HepG2 (cell line): ENCODE measurements around the gene COQ5. TPM values are rescaled to one million over a fixed set of nuclear protein-coding genes. Genes with fewer than 3 reads are reported as not detected.

Source experiments
- SNAPC4 ChIP-seq: sonication (generic); formaldehyde crosslinking; IDR thresholded peaks from 2 replicates; pipeline ENCODE4 v1.4.0; 2020; ENCODE audit warnings: mild to moderate bottlenecking, missing genetic modification reagents
- ZNF143 ChIP-seq: sonication (generic); formaldehyde crosslinking; IDR thresholded peaks from 2 replicates; pipeline ENCODE4 v1.4.0; 2020; ENCODE audit warnings: missing genetic modification reagents
- ZNF18 ChIP-seq: sonication (generic); formaldehyde crosslinking; IDR thresholded peaks from 2 replicates; pipeline ENCODE4 v1.8.0; 2022; ENCODE audit warnings: mild to moderate bottlenecking, missing genetic modification reagents; ENCODE audit not compliant: insufficient replicate concordance
- ZNF256 ChIP-seq: sonication (generic); formaldehyde crosslinking; conservative IDR thresholded peaks from 2 replicates; pipeline ENCODE4 v1.4.0; 2020; ENCODE audit warnings: missing genetic modification reagents
- ZNF264 ChIP-seq: sonication (generic); formaldehyde crosslinking; IDR thresholded peaks from 2 replicates; pipeline ENCODE4 v1.4.0; 2020; ENCODE audit warnings: missing genetic modification reagents
- ZNF556 ChIP-seq: sonication (generic); formaldehyde crosslinking; IDR thresholded peaks from 2 replicates; pipeline ENCODE4 v1.4.0; 2020; ENCODE audit warnings: mild to moderate bottlenecking, missing genetic modification reagents, borderline replicate concordance
- ZNF616 ChIP-seq: sonication (generic); formaldehyde crosslinking; IDR thresholded peaks from 2 replicates; pipeline ENCODE4 v1.5.0; 2020; ENCODE audit warnings: low read depth, mild to moderate bottlenecking, missing genetic modification reagents
- ZNF816 ChIP-seq: sonication (generic); formaldehyde crosslinking; IDR thresholded peaks from 2 replicates; pipeline ENCODE4 v1.8.0; 2022; ENCODE audit warnings: missing genetic modification reagents, mild to moderate bottlenecking, borderline replicate concordance
- polyA plus RNA-seq, 8 experiments: library from polyadenylated mRNA; depleted of rRNA in 3 of 8; stranded (reverse) in 7 of 8; unstranded in 1 of 8; fragments of >200 nt; fragmentation: Illumina TruSeq in 4 of 8; extraction: Trizol in 4 of 8; gene quantifications; 2 replicates each; pipeline versions ENCODE4 v1.2.1 to v1.2.3, GENCODE V29; 2011 to 2016; ENCODE audit warnings: low read depth in 4 of 8, missing spikeins in 1 of 8, mixed read lengths in 1 of 8; ENCODE audit not compliant: insufficient read depth in 1 of 8
- total RNA-seq, 5 experiments: library from RNA; depleted of rRNA; stranded (reverse); fragments of >200 nt; fragmentation: Illumina TruSeq; extraction: Trizol; gene quantifications; 2 replicates each; pipeline ENCODE4 v1.2.3, GENCODE V29; 2016; ENCODE audit warnings: low read depth in 1 of 5
- TF ChIP-seq, protein P1 (sequence below): sonication (generic); formaldehyde crosslinking; IDR thresholded peaks from 2 replicates; pipeline ENCODE4 v1.4.0; 2020; ENCODE audit warnings: missing genetic modification reagents
- TF ChIP-seq, protein P2 (sequence below): sonication (generic); formaldehyde crosslinking; IDR thresholded peaks from 2 replicates; pipeline ENCODE4 v1.4.0; 2020; ENCODE audit warnings: low read depth, missing genetic modification reagents

The COQ5 gene
- total and polyA plus RNA-seq, 2 of the 13 experiments (the other 11 are each of a cell fraction or from before 2014, with no cell fraction given): 36.4 to 41.5 TPM

GRCh38 chr12:120534203-120534702 is 5.3 kb upstream of the COQ5 start, which contains the start of gene RNF10 (continued):
- TF ChIP-seq, protein P1, sequence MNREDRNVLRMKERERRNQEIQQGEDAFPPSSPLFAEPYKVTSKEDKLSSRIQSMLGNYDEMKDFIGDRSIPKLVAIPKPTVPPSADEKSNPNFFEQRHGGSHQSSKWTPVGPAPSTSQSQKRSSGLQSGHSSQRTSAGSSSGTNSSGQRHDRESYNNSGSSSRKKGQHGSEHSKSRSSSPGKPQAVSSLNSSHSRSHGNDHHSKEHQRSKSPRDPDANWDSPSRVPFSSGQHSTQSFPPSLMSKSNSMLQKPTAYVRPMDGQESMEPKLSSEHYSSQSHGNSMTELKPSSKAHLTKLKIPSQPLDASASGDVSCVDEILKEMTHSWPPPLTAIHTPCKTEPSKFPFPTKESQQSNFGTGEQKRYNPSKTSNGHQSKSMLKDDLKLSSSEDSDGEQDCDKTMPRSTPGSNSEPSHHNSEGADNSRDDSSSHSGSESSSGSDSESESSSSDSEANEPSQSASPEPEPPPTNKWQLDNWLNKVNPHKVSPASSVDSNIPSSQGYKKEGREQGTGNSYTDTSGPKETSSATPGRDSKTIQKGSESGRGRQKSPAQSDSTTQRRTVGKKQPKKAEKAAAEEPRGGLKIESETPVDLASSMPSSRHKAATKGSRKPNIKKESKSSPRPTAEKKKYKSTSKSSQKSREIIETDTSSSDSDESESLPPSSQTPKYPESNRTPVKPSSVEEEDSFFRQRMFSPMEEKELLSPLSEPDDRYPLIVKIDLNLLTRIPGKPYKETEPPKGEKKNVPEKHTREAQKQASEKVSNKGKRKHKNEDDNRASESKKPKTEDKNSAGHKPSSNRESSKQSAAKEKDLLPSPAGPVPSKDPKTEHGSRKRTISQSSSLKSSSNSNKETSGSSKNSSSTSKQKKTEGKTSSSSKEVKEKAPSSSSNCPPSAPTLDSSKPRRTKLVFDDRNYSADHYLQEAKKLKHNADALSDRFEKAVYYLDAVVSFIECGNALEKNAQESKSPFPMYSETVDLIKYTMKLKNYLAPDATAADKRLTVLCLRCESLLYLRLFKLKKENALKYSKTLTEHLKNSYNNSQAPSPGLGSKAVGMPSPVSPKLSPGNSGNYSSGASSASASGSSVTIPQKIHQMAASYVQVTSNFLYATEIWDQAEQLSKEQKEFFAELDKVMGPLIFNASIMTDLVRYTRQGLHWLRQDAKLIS (CRISPR knock-in tag): no peak
- TF ChIP-seq ZNF256 (CRISPR knock-in tag) (no peak), SNAPC4 (CRISPR knock-in tag) (no peak), ZNF616 (CRISPR knock-in tag) (0 out of 2 replicates have a peak, but pooled peaks have one; percentile 43), ZNF264 (CRISPR knock-in tag) (0 out of 2 replicates have a peak, but pooled peaks have one; percentile 26), ZNF143 (peak; percentile 90), ZNF816 (CRISPR knock-in tag) (0 out of 2 replicates have a peak, but pooled peaks have one; percentile 32), ZNF556 (CRISPR knock-in tag) (0 out of 2 replicates have a peak, but pooled peaks have one; percentile 18), ZNF18 (CRISPR knock-in tag) (peak; percentile 27)
- TF ChIP-seq, protein P2, sequence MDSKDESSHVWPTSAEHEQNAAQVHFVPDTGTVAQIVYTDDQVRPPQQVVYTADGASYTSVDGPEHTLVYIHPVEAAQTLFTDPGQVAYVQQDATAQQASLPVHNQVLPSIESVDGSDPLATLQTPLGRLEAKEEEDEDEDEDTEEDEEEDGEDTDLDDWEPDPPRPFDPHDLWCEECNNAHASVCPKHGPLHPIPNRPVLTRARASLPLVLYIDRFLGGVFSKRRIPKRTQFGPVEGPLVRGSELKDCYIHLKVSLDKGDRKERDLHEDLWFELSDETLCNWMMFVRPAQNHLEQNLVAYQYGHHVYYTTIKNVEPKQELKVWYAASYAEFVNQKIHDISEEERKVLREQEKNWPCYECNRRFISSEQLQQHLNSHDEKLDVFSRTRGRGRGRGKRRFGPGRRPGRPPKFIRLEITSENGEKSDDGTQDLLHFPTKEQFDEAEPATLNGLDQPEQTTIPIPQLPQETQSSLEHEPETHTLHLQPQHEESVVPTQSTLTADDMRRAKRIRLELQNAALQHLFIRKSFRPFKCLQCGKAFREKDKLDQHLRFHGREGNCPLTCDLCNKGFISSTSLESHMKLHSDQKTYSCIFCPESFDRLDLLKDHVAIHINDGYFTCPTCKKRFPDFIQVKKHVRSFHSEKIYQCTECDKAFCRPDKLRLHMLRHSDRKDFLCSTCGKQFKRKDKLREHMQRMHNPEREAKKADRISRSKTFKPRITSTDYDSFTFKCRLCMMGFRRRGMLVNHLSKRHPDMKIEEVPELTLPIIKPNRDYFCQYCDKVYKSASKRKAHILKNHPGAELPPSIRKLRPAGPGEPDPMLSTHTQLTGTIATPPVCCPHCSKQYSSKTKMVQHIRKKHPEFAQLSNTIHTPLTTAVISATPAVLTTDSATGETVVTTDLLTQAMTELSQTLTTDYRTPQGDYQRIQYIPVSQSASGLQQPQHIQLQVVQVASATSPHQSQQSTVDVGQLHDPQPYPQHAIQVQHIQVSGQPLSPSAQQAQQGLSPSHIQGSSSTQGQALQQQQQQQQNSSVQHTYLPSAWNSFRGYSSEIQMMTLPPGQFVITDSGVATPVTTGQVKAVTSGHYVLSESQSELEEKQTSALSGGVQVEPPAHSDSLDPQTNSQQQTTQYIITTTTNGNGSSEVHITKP (CRISPR knock-in tag): no peak
